Fibroblast of lung (primary cell): ENCODE results near the gene BRAF.

Experiments
- EZH2 ChIP-seq: IDR thresholded peaks from 2 replicates; pipeline ENCODE4 v1.5.1; 2012; ENCODE audit warnings: low read length, control low read depth, mild to moderate bottlenecking; ENCODE audit errors: missing control alignments
- TF ChIP-seq, protein P1 (sequence below), 2 donors: IDR thresholded peaks in 1 of 2; conservative IDR thresholded peaks in 1 of 2; 1 replicate in 1 of 2; 2 replicates in 1 of 2; pipeline ENCODE4 v1.5.1; 2011 to 2012; ENCODE audit warnings: low read length in 2 of 2, control low read depth in 1 of 2, inconsistent platforms in 1 of 2, low read depth in 1 of 2, mild to moderate bottlenecking in 1 of 2

DNA sequence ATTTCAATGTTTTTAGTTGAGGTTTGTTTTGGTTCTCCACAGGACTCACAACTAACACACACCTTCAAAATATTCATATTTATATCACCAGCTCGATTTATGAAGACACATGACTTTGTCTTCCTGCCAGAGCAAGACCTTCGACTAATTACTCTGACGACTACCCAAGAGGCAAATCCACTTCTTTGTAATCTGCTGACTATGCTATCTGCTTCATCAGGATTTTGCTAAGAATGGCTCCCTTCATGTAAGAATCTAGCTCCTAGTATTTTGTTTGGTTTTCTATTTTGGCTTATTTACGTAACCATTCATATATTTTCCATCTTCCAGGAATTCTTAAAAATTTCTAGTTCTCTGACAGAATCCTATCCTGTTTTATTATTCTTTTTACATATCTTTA lies 93.0 kb downstream of the BRAF start:
- TF ChIP-seq, protein P1, sequence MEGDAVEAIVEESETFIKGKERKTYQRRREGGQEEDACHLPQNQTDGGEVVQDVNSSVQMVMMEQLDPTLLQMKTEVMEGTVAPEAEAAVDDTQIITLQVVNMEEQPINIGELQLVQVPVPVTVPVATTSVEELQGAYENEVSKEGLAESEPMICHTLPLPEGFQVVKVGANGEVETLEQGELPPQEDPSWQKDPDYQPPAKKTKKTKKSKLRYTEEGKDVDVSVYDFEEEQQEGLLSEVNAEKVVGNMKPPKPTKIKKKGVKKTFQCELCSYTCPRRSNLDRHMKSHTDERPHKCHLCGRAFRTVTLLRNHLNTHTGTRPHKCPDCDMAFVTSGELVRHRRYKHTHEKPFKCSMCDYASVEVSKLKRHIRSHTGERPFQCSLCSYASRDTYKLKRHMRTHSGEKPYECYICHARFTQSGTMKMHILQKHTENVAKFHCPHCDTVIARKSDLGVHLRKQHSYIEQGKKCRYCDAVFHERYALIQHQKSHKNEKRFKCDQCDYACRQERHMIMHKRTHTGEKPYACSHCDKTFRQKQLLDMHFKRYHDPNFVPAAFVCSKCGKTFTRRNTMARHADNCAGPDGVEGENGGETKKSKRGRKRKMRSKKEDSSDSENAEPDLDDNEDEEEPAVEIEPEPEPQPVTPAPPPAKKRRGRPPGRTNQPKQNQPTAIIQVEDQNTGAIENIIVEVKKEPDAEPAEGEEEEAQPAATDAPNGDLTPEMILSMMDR (conservative IDR thresholded peaks at IDR 0.05 in 1 of 2, IDR thresholded peaks at IDR 0.05 in 1 of 2; ENCODE audit: low read depth in 1 of 2, low read length in 2 of 2): no peak
- TF ChIP-seq EZH2: no peak
